GM21619 (cell line): ENCODE measurements around the gene MIAT.

Experiments
- ATAC-seq: cut with Tn5 transposase; IDR thresholded peaks from one replicate; pipeline ENCODE4 v1.9.1; 2021; ENCODE audit not compliant: unreplicated experiment

The MIAT gene

GRCh38 chr22:26724414-26724813, 67.0 kb downstream of the MIAT start:
- no peak for ATAC-seq

- ATAC-seq = no peak
These were observed 67.8 kb downstream of the MIAT start for GRCh38 chr22:26725012-26725676.
